NCI-H748 (cell line): Measurements from ENCODE around the gene GAGE12H.
"Not testable (repeated sequence)": the region's sequence is repeated elsewhere in the genome, so short reads cannot be mapped to it uniquely, and the experiment has no call there.

Source experiments
- DNase-seq: peaks from one replicate; lab custom pipeline; 2025; ENCODE audit not compliant: unreplicated experiment; lab: John Stamatoyannopoulos, UW

Gene GAGE12H, protein sequence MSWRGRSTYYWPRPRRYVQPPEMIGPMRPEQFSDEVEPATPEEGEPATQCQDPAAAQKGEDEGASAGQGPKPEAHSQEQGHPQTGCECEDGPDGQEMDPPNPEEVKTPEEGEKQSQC

DNA sequence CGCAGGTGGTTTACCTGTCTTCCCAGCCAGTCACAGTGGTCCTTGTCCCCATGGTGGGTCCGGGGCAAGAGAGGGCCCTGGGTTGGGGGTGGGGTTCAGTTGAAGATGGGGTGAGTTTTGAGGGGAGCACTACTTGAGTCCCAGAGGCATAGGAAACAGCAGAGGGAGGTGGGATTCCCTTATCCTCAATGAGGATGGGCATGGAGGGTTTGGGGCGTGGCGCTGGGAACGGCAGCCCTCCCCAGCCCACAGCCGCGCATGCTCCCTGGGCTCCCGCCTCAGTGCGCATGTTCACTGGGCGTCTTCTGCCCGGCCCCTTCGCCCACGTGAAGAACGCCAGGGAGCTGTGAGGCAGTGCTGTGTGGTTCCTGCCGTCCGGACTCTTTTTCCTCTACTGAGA, at the start of gene GAGE12H:
Gene GAGE12H, plus strand, starts transcription at position 301 of the 400 bp plus-strand sequence. CDS start 1,155 bp downstream, outside the sequence.
- DNase-seq, result not testable (repeated sequence)

DNA sequence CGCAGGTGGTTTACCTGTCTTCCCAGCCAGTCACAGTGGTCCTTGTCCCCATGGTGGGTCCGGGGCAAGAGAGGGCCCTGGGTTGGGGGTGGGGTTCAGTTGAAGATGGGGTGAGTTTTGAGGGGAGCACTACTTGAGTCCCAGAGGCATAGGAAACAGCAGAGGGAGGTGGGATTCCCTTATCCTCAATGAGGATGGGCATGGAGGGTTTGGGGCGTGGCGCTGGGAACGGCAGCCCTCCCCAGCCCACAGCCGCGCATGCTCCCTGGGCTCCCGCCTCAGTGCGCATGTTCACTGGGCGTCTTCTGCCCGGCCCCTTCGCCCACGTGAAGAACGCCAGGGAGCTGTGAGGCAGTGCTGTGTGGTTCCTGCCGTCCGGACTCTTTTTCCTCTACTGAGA, 47.9 kb upstream of the GAGE12H start, which contains the start of gene GAGE12C:
Gene GAGE12C, plus strand, starts transcription at position 301 of the 400 bp plus-strand sequence. CDS start 1,155 bp downstream, outside the sequence.
- not testable (repeated sequence) for DNase-seq

DNA sequence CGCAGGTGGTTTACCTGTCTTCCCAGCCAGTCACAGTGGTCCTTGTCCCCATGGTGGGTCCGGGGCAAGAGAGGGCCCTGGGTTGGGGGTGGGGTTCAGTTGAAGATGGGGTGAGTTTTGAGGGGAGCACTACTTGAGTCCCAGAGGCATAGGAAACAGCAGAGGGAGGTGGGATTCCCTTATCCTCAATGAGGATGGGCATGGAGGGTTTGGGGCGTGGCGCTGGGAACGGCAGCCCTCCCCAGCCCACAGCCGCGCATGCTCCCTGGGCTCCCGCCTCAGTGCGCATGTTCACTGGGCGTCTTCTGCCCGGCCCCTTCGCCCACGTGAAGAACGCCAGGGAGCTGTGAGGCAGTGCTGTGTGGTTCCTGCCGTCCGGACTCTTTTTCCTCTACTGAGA, 38.3 kb upstream of the GAGE12H start, which contains the start of gene GAGE12D:
Gene GAGE12D, plus strand, starts transcription at position 301 of the 400 bp plus-strand sequence. CDS start 1,155 bp downstream, outside the sequence.
- not testable (repeated sequence) for DNase-seq

DNA sequence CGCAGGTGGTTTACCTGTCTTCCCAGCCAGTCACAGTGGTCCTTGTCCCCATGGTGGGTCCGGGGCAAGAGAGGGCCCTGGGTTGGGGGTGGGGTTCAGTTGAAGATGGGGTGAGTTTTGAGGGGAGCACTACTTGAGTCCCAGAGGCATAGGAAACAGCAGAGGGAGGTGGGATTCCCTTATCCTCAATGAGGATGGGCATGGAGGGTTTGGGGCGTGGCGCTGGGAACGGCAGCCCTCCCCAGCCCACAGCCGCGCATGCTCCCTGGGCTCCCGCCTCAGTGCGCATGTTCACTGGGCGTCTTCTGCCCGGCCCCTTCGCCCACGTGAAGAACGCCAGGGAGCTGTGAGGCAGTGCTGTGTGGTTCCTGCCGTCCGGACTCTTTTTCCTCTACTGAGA, 28.8 kb upstream of the GAGE12H start, which contains the start of gene GAGE12E:
Gene GAGE12E, plus strand, starts transcription at position 301 of the 400 bp plus-strand sequence. CDS start 1,155 bp downstream, outside the sequence.
- not testable (repeated sequence) for DNase-seq

DNA sequence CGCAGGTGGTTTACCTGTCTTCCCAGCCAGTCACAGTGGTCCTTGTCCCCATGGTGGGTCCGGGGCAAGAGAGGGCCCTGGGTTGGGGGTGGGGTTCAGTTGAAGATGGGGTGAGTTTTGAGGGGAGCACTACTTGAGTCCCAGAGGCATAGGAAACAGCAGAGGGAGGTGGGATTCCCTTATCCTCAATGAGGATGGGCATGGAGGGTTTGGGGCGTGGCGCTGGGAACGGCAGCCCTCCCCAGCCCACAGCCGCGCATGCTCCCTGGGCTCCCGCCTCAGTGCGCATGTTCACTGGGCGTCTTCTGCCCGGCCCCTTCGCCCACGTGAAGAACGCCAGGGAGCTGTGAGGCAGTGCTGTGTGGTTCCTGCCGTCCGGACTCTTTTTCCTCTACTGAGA, 19.2 kb upstream of the GAGE12H start, which contains the start of gene GAGE12F:
Gene GAGE12F, plus strand, starts transcription at position 301 of the 400 bp plus-strand sequence. CDS start 1,155 bp downstream, outside the sequence.
- DNase-seq, result not testable (repeated sequence)

DNA sequence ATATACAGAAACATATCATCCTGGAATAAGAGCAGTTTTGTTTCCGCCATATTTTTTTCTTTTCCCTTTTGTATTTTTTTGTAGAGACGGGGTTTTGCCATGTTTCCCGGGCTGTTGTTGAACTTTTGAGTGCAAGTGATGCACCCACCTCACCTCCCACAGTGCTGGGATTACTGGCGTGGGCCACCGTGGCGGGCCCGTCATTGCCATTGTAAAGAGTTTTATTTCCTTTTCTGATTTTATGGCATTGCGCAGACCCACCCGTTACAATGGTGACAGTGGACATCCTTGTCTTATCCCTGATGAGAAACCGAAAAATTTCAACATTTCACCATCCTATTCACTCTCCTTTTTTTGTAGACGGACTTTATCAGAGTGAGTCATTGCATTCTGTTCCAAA, 11.0 kb upstream of the GAGE12H start:
- DNase-seq, result not testable (repeated sequence)

DNA sequence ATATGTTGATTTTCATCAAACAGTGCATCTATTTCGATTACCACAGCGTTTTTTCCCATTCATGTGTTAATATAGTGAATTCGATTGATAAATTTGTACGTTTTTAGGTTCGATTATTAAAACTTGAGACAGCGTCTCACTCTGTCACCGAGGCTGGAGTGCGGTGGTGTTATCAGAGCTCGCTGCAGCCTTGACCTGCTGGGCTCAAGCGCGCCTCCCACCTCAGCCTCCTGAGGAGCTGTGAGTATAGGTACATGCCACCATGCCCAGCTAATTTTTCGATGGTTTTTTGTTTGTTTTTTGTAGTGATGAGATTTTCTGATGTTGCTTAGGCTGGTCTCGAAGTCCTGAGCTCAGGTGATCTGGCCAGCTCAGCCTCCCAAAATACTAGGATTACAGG, 10.6 kb upstream of the GAGE12H start:
- DNase-seq, result not testable (repeated sequence)

DNA sequence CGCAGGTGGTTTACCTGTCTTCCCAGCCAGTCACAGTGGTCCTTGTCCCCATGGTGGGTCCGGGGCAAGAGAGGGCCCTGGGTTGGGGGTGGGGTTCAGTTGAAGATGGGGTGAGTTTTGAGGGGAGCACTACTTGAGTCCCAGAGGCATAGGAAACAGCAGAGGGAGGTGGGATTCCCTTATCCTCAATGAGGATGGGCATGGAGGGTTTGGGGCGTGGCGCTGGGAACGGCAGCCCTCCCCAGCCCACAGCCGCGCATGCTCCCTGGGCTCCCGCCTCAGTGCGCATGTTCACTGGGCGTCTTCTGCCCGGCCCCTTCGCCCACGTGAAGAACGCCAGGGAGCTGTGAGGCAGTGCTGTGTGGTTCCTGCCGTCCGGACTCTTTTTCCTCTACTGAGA, 9.6 kb upstream of the GAGE12H start, which contains the start of gene GAGE12G:
Gene GAGE12G, plus strand, starts transcription at position 301 of the 400 bp plus-strand sequence. CDS start 1,155 bp downstream, outside the sequence.
- DNase-seq, result not testable (repeated sequence)

DNA sequence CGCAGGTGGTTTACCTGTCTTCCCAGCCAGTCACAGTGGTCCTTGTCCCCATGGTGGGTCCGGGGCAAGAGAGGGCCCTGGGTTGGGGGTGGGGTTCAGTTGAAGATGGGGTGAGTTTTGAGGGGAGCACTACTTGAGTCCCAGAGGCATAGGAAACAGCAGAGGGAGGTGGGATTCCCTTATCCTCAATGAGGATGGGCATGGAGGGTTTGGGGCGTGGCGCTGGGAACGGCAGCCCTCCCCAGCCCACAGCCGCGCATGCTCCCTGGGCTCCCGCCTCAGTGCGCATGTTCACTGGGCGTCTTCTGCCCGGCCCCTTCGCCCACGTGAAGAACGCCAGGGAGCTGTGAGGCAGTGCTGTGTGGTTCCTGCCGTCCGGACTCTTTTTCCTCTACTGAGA, 9.4 kb downstream of the GAGE12H start, which contains the start of gene GAGE2A:
Gene GAGE2A, plus strand, starts transcription at position 301 of the 400 bp plus-strand sequence. CDS start 1,155 bp downstream, outside the sequence.
- not testable (repeated sequence) for DNase-seq

DNA sequence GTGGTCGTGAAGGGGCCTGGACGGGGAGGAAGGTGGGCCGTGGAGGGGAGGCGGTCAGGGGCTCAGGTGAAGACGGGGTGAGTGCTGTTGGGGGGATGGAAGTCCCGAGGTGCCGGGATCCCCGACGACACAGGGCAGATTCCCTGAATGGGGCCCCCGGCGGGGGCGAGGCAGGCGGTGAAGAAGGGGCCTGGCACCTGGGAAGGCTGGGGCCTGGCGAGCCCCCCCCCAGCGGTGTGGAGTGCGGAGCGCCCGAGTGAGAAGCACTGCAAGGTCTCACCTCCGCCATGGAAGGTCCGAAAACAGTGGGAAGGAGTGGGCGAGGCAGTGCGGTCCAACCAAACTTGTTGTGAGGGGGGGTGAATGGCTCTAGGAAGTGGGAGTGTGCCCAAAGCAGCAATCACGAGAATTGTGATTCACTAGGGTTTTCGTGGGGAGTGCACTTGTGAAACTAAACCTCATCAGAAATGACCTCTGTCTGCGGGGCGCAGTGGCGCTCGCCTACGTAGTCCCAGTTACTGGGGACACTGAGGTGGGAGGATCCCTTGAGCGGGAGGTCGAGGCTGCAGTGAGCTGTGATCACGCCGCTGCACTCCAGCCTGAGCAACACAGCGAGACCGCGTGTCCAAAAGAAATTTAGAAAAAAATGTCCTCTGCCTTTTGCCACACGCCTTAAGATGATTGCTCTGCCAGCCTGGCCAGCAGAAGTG, 10.2 kb downstream of the GAGE12H start:
- DNase-seq, result not testable (repeated sequence)

DNA sequence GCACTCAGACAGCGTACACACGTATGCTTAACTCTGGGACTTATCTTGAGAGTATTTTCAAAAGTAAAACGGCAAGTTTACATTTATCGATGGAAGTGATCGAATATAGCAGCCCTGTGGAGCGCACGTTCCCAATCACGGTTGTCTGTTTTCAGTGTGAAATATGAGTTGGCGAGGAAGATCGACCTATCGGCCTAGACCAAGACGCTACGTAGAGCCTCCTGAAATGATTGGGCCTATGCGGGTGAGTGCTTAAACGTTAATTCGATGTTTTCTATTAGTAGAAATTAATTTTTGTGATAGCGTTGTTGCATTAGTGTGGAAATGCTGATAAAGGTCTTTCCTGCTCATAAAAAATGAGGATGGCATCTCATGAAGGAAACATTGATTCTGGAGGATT, 10.7 kb downstream of the GAGE12H start:
- not testable (repeated sequence) for DNase-seq

DNA sequence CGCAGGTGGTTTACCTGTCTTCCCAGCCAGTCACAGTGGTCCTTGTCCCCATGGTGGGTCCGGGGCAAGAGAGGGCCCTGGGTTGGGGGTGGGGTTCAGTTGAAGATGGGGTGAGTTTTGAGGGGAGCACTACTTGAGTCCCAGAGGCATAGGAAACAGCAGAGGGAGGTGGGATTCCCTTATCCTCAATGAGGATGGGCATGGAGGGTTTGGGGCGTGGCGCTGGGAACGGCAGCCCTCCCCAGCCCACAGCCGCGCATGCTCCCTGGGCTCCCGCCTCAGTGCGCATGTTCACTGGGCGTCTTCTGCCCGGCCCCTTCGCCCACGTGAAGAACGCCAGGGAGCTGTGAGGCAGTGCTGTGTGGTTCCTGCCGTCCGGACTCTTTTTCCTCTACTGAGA, 19.0 kb downstream of the GAGE12H start, which contains the start of gene GAGE1:
Gene GAGE1, plus strand, starts transcription at position 301 of the 400 bp plus-strand sequence. CDS start 1,155 bp downstream, outside the sequence.
- not testable (repeated sequence) for DNase-seq

DNA sequence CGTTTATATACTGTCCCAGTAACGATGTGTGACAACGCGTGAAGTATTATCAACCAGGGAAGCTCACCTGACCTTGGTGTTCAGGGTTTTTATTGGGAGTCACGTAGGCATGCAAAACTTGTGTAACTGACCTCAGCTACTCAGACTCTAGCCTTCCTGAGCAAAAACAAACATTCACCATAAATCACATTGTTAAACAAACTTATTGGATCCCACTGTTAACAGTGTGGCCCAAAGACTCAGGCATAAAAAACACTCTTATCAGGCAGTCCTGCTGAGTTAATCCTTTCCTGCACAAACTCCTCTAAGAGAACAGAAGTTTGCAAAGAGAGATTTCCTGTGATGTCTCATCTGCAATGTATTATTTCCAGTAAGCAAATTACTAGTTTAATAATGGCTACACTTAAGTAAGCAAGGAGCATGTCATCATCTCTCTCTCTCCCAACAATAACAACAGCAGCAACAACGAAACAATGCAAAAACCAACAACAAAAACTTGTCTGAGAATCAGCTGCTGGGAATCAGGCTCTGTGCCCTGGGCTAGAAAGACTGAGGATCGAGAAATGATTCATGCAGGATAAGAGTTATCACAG, 31.1 kb downstream of the GAGE12H start:
- no peak for DNase-seq

DNA sequence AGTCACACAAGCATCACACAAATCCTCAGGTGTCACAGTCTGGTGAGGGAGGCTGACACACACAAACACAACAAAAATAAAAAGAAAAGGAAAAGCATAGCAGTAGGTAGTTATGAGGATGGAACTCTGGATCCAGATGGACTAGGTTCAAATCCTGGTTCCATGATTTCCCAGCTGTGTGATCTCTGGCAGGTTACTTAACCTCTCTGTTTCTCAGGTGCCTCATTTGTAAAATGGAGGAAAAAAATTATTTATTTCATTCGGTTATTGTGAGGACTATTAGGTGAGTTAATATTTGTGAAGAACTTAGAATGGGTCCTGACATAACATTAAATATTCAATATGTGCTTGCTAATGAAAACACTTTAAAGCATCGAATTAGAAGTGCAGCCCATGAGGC, 38.8 kb downstream of the GAGE12H start:
- no peak for DNase-seq

DNA sequence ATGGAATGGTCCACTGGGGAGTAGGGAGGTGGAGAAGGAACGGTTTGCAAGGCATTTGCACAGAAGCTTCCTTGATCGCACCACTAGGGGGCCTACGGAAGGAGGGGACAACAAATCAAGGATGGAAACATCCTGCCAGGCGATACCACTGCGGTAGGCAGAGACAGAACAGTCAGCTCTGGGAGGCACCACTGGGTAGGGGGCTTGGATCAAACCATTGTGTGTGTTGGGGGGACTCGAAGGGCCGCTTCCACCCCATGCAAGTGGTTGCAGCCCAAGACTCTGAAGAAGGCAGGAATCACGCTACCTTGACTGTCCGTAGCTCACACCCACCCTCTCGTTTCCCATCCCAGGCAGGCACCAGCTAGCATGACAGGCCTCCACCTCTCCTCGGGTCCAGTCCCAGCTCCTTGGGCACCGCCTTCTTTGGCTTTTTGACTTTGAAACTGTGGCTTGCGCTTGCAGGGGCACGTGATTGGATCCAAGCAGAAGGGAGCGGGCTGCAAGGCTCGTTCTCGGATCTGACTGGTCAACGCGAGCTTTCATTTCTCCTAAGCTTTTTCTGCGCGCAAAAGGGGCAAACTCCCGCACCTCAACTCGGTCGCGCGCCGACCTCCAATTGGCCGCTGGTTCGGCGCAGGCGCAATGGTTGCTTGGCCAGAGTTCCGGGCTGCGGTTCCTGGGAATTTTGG, 47.5 kb downstream of the GAGE12H start:
- peak; percentile 5 for DNase-seq
